Astrocyte of the spinal cord (primary cell): Measurements from ENCODE around the gene NBDY.

Experiments used
- DNase-seq: peaks from one replicate; pipeline ENCODE4 v3.0.0; 2011; ENCODE audit warnings: low read depth, low spot score
- H3K4me3 ChIP-seq: 2 replicates; pipeline ENCODE4 v1.5.1; 2011; ENCODE audit warnings: low read depth, mild to moderate bottlenecking, low read length, moderate library complexity
- CTCF ChIP-seq: IDR thresholded peaks from 2 replicates; pipeline ENCODE4 v1.5.1; 2012; ENCODE audit warnings: low read depth, mild to moderate bottlenecking, low read length, inconsistent platforms
- in situ Hi-C: cut with HindIII; loops from 2 replicates; pipeline ENCODE4 v1.10.0; 2017; ENCODE audit warnings: low sequenced_read_pairs

Gene NBDY

GRCh38 chrX:56811599-56811998 lies 82.6 kb downstream of the NBDY start:
- in situ Hi-C loops: no loop called here
- H3K4me3 ChIP-seq: no peak overlapping the region
- no peak for DNase-seq
- TF ChIP-seq CTCF: no peak

GRCh38 chrX:56812515-56813105 lies 83.6 kb downstream of the NBDY start:
- H3K4me3 ChIP-seq: no peak overlapping the region
- DNase-seq: no peak
- TF ChIP-seq CTCF: no peak
- in situ Hi-C loops: no loop called here

- DNase-seq: no peak
- no peak overlapping the region for H3K4me3 ChIP-seq
- in situ Hi-C loops: no loop called here
- TF ChIP-seq CTCF: no peak
Measured at GRCh38 chrX:56813318-56813837, 84.3 kb downstream of the NBDY start.

DNA sequence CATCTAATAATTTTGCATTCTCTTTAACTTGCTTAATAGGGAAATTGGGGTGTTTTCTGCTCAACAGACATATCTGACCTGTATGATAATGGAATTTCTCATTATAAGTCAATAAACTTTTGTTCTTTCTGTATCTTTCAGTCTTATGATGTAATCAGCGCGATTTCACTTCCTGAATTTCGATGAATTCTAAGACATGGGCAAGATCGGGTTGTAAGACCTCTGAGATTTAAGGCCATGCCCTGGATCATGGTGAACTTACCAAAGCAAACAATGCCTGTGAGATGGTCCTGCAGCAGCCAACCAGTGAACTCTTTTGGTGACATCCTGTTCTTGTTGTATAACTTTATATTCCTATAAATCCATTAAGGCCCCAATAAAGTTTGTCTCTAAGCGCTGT lies 88.1 kb downstream of the NBDY start:
- in situ Hi-C loops: no loop called here
- no peak for TF ChIP-seq CTCF
- no peak overlapping the region for H3K4me3 ChIP-seq
- DNase-seq: no peak

DNA sequence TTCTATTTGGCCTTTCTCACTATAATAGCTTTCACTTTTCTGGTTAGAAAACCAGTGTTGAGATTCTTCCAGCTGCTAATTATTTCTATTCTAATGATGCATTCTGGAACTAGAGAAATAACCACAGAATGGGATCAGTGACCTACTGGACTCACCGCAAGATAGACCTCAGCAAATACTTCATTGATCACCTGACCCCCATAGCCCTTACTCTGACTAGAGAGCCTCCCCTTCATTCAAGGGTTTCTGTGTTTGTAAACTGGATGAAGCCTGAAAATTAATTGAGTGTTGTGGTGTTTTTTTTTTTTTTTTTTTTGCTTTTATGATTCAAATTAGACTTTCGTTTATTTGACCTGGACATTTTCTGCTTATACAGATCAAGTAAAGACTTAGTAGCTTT lies 97.0 kb downstream of the NBDY start:
- no peak for DNase-seq
- in situ Hi-C loops: no loop called here
- no peak overlapping the region for H3K4me3 ChIP-seq
- TF ChIP-seq CTCF: no peak

- in situ Hi-C loops: no loop called here
- TF ChIP-seq CTCF: no peak
- no peak overlapping the region for H3K4me3 ChIP-seq
- no peak for DNase-seq
Measured at GRCh38 chrX:56833626-56834025, 104.6 kb downstream of the NBDY start.
